GM10266 (cell line): ENCODE measurements around the gene KCNQ1.

Experiments used
- DNase-seq: peaks from one replicate; pipeline ENCODE4 v3.0.0; 2012; ENCODE audit errors: extremely low spot score
- CTCF ChIP-seq: IDR thresholded peaks from 2 replicates; pipeline ENCODE4 v1.5.1; 2012; ENCODE audit warnings: mild to moderate bottlenecking, low read depth; ENCODE audit not compliant: control insufficient read depth, insufficient read depth; ENCODE audit errors: missing control alignments

KCNQ1 gene

GRCh38 chr11:2685566-2686359 is 241.0 kb downstream of the KCNQ1 start:
- TF ChIP-seq CTCF: no peak
- no peak for DNase-seq

GRCh38 chr11:2686360-2687222 is 241.8 kb downstream of the KCNQ1 start:
- DNase-seq: no peak
- no peak for TF ChIP-seq CTCF

GRCh38 chr11:2687223-2687530 is 242.4 kb downstream of the KCNQ1 start:
- TF ChIP-seq CTCF: no peak
- no peak for DNase-seq

GRCh38 chr11:2687782-2688191 is 243.0 kb downstream of the KCNQ1 start:
- no peak for TF ChIP-seq CTCF
- no peak for DNase-seq

- DNase-seq: no peak
Observed at GRCh38 chr11:2688381-2689231, 243.8 kb downstream of the KCNQ1 start.

More at GRCh38 chr11:2688381-2689231, 243.8 kb downstream of the KCNQ1 start:
- TF ChIP-seq CTCF: no peak
